Measurements from ENCODE around the gene DOK3. TPM values are rescaled to one million over a fixed set of nuclear protein-coding genes. Genes with fewer than 3 reads are reported as not detected.

DOK3 gene
- total and polyA plus RNA-seq, 2 donors (not counting 1 experiment from before 2014, with no cell fraction given): 103 to 115 TPM

DNA sequence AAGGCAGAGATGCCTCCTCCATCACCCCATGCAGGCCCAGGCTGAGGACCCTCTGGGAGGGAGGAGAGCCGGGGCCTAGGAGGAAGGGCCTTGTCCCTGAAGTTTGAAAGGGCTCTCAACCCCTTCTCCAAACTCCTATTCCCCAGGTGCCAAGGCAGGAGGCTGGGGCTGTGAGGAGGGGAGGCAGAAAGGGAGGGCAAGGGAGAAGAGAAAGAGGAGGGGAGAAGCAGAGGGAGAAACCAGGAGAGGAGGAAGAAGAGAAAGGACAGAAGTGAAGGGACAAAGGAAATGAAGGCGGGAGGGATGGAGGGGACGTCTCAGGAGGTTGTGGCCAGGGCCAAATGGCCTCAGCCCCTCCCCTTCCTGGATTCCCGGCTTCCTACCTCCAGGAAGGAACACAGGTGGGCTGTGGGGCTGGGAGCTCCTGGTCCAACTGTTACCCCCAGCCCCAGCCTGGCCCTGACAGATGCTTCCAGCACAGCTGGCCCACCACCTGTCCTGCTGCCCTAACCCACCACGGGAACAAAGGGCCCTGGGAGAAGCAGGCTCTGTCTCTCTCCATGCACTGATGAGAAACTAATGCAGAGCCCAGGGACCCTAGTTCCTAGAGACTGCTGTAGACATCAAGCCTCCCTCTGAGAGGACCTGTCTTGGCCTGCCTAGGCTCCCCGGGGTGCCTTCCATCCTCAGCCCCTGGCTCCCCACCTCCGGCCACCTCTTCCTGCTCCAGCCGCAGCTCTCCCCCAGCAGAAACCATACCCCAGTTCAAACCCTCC, 39.7 kb downstream of the DOK3 start:
- TF ChIP-seq EZH2 (IDR thresholded peaks at IDR 0.05; ENCODE audit: borderline replicate concordance, insufficient read depth, low read depth, low read length, poor library complexity, severe bottlenecking): no peak
- TF ChIP-seq, protein P1, sequence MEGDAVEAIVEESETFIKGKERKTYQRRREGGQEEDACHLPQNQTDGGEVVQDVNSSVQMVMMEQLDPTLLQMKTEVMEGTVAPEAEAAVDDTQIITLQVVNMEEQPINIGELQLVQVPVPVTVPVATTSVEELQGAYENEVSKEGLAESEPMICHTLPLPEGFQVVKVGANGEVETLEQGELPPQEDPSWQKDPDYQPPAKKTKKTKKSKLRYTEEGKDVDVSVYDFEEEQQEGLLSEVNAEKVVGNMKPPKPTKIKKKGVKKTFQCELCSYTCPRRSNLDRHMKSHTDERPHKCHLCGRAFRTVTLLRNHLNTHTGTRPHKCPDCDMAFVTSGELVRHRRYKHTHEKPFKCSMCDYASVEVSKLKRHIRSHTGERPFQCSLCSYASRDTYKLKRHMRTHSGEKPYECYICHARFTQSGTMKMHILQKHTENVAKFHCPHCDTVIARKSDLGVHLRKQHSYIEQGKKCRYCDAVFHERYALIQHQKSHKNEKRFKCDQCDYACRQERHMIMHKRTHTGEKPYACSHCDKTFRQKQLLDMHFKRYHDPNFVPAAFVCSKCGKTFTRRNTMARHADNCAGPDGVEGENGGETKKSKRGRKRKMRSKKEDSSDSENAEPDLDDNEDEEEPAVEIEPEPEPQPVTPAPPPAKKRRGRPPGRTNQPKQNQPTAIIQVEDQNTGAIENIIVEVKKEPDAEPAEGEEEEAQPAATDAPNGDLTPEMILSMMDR (IDR thresholded peaks at IDR 0.05): no peak
- H3K4me1 Mint-ChIP-seq: peaks cover 8% of the 10 kb centered on the region
- 80% methylated on average over 7 of the region's 8 CpGs for WGBS (ENCODE audit: insufficient coverage)
- H3K27ac Mint-ChIP-seq: no peak overlapping the region
- ChIA-PET CTCF (interaction anchor here (1.0 to 1.5 kb wide), 2 partner anchors 65 to 68 kb away, joined by 4 read pairs; no protein-coding TSS in a partner anchor), POLR2A (no interaction called here)
- no peaks in the 10 kb centered on the region for H3K36me3 ChIP-seq (replicated peaks in 1 of 2; ENCODE audit: control extremely low read depth in 1 of 2, control insufficient read depth in 1 of 2, extremely low read depth in 1 of 2, insufficient read depth in 2 of 2, low read length in 1 of 2)
- H3K27me3 ChIP-seq (replicated peaks in 1 of 4; ENCODE audit: control extremely low read depth in 1 of 4, control insufficient read depth in 3 of 4, insufficient read depth in 4 of 4, low read length in 3 of 4): peaks cover 0 to 24% (median 7%) of the 10 kb centered on the region in 4 experiments
- H4K20me1 ChIP-seq (ENCODE audit: control insufficient read depth, insufficient read depth, low read length, poor library complexity, severe bottlenecking): peaks cover 11% of the 10 kb centered on the region
- H3K4me3 Mint-ChIP-seq: no peak overlapping the region
- no peak overlapping the region for H3K27ac ChIP-seq (ENCODE audit: low read length in 2 of 2)
- no peaks in the 10 kb centered on the region for H3K9me3 ChIP-seq (ENCODE audit: control extremely low read depth in 1 of 3, control insufficient read depth in 2 of 3, insufficient read depth in 1 of 3, low read length in 2 of 3)
- H3K79me2 ChIP-seq (ENCODE audit: control insufficient read depth, insufficient read depth, low read length): no peaks in the 10 kb centered on the region
- H3K9ac ChIP-seq (ENCODE audit: low read length): no peak overlapping the region
- DNase-seq (no peak), ATAC-seq (ENCODE audit: low read depth) (no peak)
- intact Hi-C loops (cut with micrococcal nuclease): no loop called here
- peaks cover 13% of the 10 kb centered on the region for H3K27me3 Mint-ChIP-seq
- peaks cover 7 to 10% of the 10 kb centered on the region in 2 donors for H3K4me1 ChIP-seq (ENCODE audit: control insufficient read depth in 2 of 2, insufficient read depth in 2 of 2, low read length in 2 of 2)
- no peak overlapping the region for H3K4me2 ChIP-seq (replicated peaks; ENCODE audit: low read depth, low read length, poor library complexity, severe bottlenecking)
- H3K4me3 ChIP-seq (ENCODE audit: control extremely low read depth in 1 of 5, extremely low read depth in 1 of 5, insufficient read depth in 1 of 5, low read depth in 2 of 5, low read length in 4 of 5): no peak overlapping the region
- no peak overlapping the region for H2AFZ ChIP-seq (ENCODE audit: insufficient read depth, low read depth, low read length, poor library complexity, severe bottlenecking)
- H3K9me3 Mint-ChIP-seq (ENCODE audit: insufficient read depth): peaks cover 2% of the 10 kb centered on the region
